RPMI8226 (cell line): ENCODE measurements around the gene SELENOP.
"Not testable (repeated sequence)": the region's sequence is repeated elsewhere in the genome, so short reads cannot be mapped to it uniquely, and the experiment has no call there.

ENCODE experiments used
- DNase-seq: peaks from one replicate; pipeline ENCODE4 v3.0.0-alpha.2; 2015

SELENOP gene

GRCh38 chr5:42826757-42827515, 15.2 kb upstream of the SELENOP start:
- no peak for DNase-seq

DNA sequence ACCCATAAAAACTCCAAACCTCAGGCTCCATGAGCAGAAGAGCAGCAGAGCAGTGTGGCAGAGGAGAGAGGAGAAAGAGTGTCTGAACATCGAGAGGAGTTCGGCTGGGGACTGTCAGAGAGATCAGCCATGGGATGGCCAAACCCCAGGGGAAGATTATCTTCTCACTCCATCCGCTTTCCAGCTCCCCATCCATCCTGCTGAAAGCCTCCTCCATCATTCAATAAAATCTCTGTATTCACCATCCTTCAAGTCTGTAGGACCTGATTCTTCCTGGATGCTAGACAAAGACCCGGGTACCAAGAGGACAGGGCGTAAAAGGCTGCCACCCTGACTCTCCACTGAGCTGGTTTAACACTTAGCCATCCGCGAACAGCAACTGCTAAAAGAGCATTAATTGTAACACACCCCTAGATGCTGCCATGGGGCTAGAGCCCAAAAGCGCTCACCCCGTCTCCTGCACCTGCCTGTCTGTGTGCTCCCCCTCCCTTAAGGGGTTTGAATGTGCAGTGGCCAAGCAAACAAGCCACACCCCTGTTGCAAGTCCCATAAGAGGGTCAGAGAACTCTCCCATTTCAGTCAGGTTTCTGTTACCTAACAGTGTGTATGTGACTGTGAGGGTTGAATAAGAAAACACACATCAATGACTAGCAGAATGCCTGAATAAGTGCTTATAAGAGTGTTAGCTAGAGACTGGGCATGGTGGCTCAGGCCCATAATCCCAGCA, 13.9 kb upstream of the SELENOP start:
- no peak for DNase-seq

DNA sequence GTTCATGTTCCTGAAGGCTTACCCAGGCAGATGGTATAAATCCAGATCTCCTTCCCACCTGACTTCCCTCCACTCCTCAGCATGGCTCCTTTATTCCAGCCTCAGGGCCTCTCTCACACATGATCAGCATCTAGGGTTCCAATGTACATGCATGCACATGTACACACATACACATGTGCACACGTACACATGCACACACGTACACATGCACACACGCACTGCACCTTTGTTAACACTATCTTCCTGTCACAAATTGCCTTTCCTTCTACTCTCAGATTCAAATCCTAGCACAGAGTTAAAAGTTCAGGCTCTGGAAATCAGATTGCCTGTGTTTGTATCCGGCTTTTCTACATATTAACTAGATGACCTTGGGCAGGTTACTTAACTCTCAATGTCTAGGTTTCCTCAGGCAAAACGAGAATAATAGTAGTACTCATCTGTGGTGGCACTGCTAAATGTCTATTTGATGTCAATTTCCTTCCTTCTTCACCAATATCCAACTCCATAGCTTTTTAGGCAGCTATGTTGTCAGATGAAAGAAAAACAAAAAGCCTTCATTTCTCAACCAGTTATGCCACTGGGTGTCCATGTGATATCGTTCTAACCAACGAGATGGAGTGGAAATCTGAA, 12.8 kb upstream of the SELENOP start:
- no peak for DNase-seq

- no peak for DNase-seq
Measured at GRCh38 chr5:42822548-42822947, 10.9 kb upstream of the SELENOP start.

DNA sequence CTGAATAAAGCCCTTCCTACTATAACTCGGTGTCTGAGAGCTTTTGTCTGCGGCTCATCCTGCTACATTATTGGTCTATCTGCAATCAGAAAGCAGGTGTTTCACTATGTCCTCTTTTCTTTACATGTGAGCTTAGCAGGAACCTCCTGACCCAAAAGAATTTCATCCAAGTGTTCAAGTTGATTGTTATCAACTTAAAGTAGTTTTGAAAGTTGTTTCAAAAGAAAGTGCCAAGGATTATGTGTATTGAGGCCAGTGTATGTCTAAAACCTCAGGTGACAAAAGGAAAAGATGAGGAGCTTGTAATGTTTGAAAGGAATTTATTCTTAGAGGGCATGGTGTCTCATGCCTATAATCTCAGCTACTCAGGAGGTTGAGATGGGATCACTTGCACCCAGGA, 8.1 kb upstream of the SELENOP start:
- DNase-seq: no peak

- not testable (repeated sequence) for DNase-seq
Measured at GRCh38 chr5:42816546-42816945, 4.9 kb upstream of the SELENOP start.

DNA sequence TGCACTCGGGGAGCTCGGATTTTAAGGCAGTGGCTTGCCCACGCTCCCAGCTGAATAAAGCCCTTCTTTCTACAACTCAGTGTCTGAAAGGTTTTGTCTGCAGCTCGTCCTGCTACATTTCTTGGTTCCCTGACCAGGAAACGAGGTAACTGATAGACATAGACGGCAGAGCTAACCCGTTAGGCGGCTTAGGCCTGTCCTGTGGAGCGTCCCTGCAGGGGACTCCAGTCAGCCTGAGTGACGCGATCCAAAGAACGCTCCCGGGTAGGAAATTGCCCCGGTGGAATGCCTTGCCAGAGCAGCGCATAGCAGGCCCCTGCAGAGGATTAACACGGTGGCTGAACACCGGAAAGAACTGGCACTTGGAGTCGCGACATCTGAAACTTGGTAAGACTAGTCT, 1.8 kb upstream of the SELENOP start:
- DNase-seq: no peak

- DNase-seq: no peak
Measured at GRCh38 chr5:42812620-42813019, 928 bp upstream of the SELENOP start.

DNA sequence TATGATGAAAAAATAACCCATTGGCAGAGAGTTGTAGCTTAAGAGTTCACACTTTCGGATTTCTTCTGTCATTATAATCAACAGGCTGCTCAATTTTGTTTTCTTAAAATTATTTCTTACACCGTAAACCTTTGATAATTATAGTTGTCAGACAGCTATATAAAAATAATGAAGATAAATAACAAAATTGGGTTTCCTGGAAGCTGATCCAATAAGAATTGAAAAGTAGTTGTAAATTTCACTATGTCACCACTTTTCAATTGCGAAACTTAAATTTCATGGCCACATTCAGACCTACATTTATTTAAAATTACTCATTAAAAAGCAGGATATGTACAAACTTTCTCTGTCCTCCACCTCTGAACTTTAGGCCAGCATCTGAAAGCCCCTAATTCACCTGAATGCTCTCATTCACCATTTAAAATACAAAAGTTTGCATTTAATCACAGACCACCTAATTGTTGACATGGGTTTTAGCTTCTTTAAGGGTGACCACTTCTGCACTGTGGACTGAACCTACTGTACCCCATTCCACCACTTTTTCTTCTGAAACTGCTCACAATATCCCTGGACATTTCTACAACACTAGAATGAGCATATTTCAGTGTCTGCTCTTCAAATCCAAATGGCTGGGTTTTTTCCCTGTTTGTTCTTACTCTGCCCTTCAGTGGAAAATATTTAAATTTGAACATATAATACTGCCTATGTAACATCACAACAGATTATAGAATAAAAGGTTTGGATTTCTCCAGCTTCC, 680 bp downstream of the SELENOP start:
- no peak for DNase-seq

DNA sequence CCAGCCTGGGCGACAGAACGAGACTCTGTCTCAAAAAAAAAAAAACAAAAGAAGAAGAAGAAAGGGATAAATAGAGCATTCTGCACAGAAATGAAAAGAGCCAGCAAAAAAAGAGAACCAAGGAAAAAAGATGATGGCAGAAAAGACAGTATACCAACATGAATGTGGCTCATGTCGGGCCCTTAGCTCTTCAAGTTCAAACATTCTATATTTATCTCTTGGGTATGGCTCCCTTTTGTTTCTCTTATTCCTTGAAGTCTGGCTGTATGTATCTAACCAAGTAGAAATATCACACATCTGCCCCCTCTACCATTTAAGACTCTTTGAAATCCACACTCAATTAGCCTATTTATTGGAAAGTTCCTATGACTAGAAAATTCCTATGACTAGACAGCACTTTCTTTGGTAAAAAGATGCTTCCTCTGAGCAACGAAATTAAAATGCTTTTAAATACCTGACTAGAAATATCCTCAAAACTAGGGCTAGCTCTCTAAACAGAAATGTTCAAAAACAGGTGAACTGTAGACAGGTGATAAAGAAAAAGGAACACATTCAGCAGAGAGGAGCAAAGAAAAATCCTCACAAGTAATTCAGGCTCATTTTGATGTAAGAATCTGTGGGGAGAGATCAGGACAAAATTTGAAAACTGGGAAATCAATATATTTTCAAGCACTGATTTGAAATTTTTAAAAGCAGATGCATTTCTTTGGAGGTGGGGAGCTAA, 2.6 kb downstream of the SELENOP start:
- DNase-seq: no peak

- DNase-seq: no peak
Measured at GRCh38 chr5:42807722-42808447, 3.8 kb downstream of the SELENOP start.

GRCh38 chr5:42806701-42807262, 4.9 kb downstream of the SELENOP start:
- DNase-seq: no peak

DNA sequence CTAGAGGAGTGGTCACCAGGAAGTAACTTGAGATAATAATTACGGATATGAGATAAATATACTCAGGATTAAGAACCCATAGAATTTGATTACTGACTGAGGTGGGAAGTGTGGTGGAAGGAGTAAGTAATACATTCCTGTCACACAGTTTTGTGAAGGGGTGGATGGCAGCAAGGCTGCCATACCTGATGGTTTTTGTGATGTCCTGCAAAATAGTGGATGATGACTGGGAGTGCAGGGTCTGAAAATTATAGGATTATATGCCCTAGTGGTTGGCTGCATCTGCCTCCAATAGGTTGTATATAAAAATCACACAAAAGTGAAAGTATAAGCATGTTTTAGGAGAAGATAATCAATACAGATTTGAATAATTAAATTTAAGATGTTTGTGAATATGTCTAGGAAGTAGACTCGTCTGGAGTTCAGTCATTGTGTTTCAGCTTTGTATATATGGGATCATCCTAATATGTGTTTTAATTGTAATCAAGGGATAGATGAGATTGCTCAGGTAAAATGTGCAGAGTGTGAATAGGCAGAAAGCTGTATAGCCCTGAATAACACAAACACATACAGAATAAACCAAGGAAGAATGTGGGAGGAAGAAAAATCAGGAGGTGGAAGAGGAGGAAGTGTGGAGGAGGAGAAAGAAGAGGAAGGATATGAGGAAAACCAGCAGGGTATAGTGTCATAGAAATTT, 5.5 kb downstream of the SELENOP start:
- no peak for DNase-seq

GRCh38 chr5:42804717-42805339, 6.9 kb downstream of the SELENOP start:
- no peak for DNase-seq

- no peak for DNase-seq
Measured at GRCh38 chr5:42801516-42802166, 10.1 kb downstream of the SELENOP start.

- DNase-seq: no peak
Measured at GRCh38 chr5:42800748-42801330, 10.9 kb downstream of the SELENOP start.

GRCh38 chr5:42799668-42800114, 12.0 kb downstream of the SELENOP start:
- DNase-seq: peak; percentile 74

- no peak for DNase-seq
Measured at GRCh38 chr5:42799241-42799608, 12.5 kb downstream of the SELENOP start.
